ENCODE results near the gene SNRPA.

GRCh38 chr19:40778706-40779284 lies 27.8 kb downstream of the SNRPA start:
- TF ChIP-seq ZFP3 (CRISPR knock-in tag; IDR thresholded peaks at IDR 0.05) (no peak), PPARA (CRISPR knock-in tag; IDR thresholded peaks at IDR 0.05; ENCODE audit: borderline replicate concordance) (no peak), PATZ1 (CRISPR knock-in tag; IDR thresholded peaks at IDR 0.05; ENCODE audit: borderline replicate concordance) (no peak), CREB5 (CRISPR knock-in tag; IDR thresholded peaks at IDR 0.05; ENCODE audit: low read depth) (no peak)
